Spleen (tissue), 11 donors: Measurements from ENCODE around the gene TGFBRAP1. TPM values are rescaled to one million over a fixed set of nuclear protein-coding genes. Genes with fewer than 3 reads are reported as not detected.
A peak's percentile ranks its signal among the peaks of the same experiment; 100 is the strongest.
"Not testable (repeated sequence)": the region's sequence is repeated elsewhere in the genome, so short reads cannot be mapped to it uniquely, and the experiment has no call there.

ENCODE experiments used
- DNase-seq: peaks from one replicate; pipeline ENCODE4 v3.0.0-alpha.2; 2020
- H3K27ac ChIP-seq, 8 donors: fragments of 200-600 bp; sonication (generic) in 7 of 8; 1 replicate in 4 of 8; 2 replicates in 4 of 8; pipeline versions ENCODE4 v1.5.0 to v1.8.0; 2016 to 2021; ENCODE audit warnings: inconsistent platforms in 4 of 8, mild to moderate bottlenecking in 4 of 8, moderate library complexity in 1 of 8
- H3K27me3 ChIP-seq, 7 donors: fragments of 200-600 bp; sonication (generic) in 6 of 7; replicated peaks in 1 of 7; 1 replicate in 4 of 7; 2 replicates in 3 of 7; pipeline versions ENCODE4 v1.5.0 to v1.8.0; 2016 to 2021; ENCODE audit warnings: inconsistent platforms in 3 of 7, mild to moderate bottlenecking in 1 of 7
- H3K36me3 ChIP-seq, 6 donors: fragments of 200-600 bp; sonication (generic) in 5 of 6; 1 replicate in 4 of 6; 2 replicates in 2 of 6; pipeline versions ENCODE4 v1.5.0 to v1.8.0; 2016 to 2021; ENCODE audit warnings: inconsistent platforms in 2 of 6
- H3K4me1 ChIP-seq, 6 donors: fragments of 200-600 bp; sonication (generic) in 5 of 6; 1 replicate in 3 of 6; 2 replicates in 3 of 6; pipeline versions ENCODE4 v1.5.0 to v1.8.0; 2016 to 2021; ENCODE audit warnings: inconsistent platforms in 3 of 6
- H3K4me3 ChIP-seq, 8 donors: fragments of 200-600 bp; sonication (generic) in 7 of 8; 1 replicate in 4 of 8; 2 replicates in 4 of 8; pipeline versions ENCODE4 v1.5.0 to v1.8.0; 2016 to 2021; ENCODE audit warnings: inconsistent platforms in 4 of 8, mild to moderate bottlenecking in 4 of 8, moderate library complexity in 2 of 8
- H3K9me3 ChIP-seq, 8 donors: fragments of 200-600 bp; sonication (generic) in 7 of 8; 1 replicate in 4 of 8; 2 replicates in 4 of 8; pipeline versions ENCODE4 v1.5.0 to v1.8.0; 2016 to 2021; ENCODE audit warnings: inconsistent platforms in 4 of 8
- CTCF ChIP-seq, 11 experiments: fragments of 200-600 bp in 7 of 11; fragments of 450-650 bp in 4 of 11; sonication (generic) in 4 of 11; IDR thresholded peaks in 8 of 11; conservative IDR thresholded peaks in 3 of 11; 1 replicate in 7 of 11; 2 replicates in 4 of 11; pipeline versions ENCODE4 v1.4.0 to v1.8.0; 2016 to 2021; ENCODE audit warnings: antibody characterized with exemption in 11 of 11, inconsistent platforms in 4 of 11, mild to moderate bottlenecking in 1 of 11
- POLR2A ChIP-seq, 3 donors: fragments of 450-650 bp; IDR thresholded peaks; one replicate each; pipeline ENCODE4 v1.5.1; 2017; ENCODE audit warnings: antibody characterized with exemption in 3 of 3, mild to moderate bottlenecking in 1 of 3
- POLR2AphosphoS5 ChIP-seq, 3 donors: sonication (generic); formaldehyde crosslinking; IDR thresholded peaks; one replicate each; pipeline ENCODE4 v1.5.1; 2017; ENCODE audit warnings: antibody characterized with exemption in 3 of 3
- WGBS, 5 donors: extraction: QIAGEN DNeasy Blood & Tissue Kit in 3 of 5; methylation state at CpG; one replicate each; pipeline versions ENCODE4 v1.1.5 to v1.1.7; 2013 to 2018; 5-methylcytosine and 5-hydroxymethylcytosine counted together
- intact Hi-C: fragments of 100-400 bp; cut with DNase I; formaldehyde crosslinking; loops from one replicate; pipeline ENCODE4 v1.15.0; 2023; ENCODE audit warnings: low total_unique reads
- polyA plus RNA-seq, 3 donors: library from polyadenylated mRNA; stranded (reverse); fragments of 200-250 nt; gene quantifications; one replicate each; pipeline ENCODE4 v1.2.1, GENCODE V29; 2013
- total RNA-seq, 7 donors: library from RNA; depleted of rRNA in 3 of 7; stranded (reverse); fragments of >200 nt in 3 of 7; fragmentation: NEBNext Ultra II Directional in 4 of 7; extraction: Animal tissue kit (Norgen Biotek cat#: 25700) in 4 of 7; gene quantifications; one replicate each; pipeline versions ENCODE4 v1.1.0 to v1.2.1, GENCODE V29; 2016 to 2021
- donor health status: healthy with polysubstance abuse.
- donor health status: DM: no; HTN: no; CAD: no; lungs with moderate emphysema.
- donor health status: DM: no; HTN: no; CAD: no.
- donor health status: Bipolar disorder and iron deficiency.
- donor health status: healthy.
- donor health status: DM: no; HTN: no; CAD: no.
- donor health status: DM: yes; HTN: yes; CAD: no.

TGFBRAP1 gene
- total and polyA plus RNA-seq, 10 donors: 4.6 to 32.7 (median 21.8) TPM

DNA sequence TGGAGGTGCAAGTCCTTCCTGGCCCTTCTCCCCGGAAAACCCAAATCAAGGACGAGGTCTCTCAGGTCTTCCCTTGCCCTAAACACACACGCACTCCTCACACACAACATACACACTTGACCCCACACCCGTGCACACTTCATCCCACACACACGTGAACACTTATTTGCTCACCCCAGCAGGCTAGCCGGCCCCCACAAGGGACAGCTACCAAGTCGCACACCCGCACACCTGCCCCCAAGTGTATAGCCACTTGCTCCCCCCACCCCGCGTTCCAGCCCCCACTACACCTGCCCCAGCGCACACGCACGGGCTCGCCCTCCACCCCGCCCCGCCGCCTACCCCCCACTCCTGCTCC is 359 bp downstream of the TGFBRAP1 start:
- H3K27ac ChIP-seq: peak overlapping the region in 7 of 8 donors; percentile 65 to 93 (median 90)
- H3K4me1 ChIP-seq: peaks cover 6 to 62% (median 43%) of the 10 kb centered on the region in 6 donors
- peaks cover 0 to 13% (median 0%) of the 10 kb centered on the region in 6 donors for H3K36me3 ChIP-seq
- peak overlapping the region; percentile 30 to 88 (median 54) for H3K4me3 ChIP-seq
- intact Hi-C loops: no loop called here
- no peaks in the 10 kb centered on the region for H3K27me3 ChIP-seq
- no peaks in the 10 kb centered on the region for H3K9me3 ChIP-seq
- 0 to 2% (median 1%) methylated on average over 8 to 17 of the region's 17 CpGs for WGBS, 5 donors
- DNase-seq: no peak
- no peak for TF ChIP-seq POLR2A (IDR thresholded peaks at IDR 0.05)
- no peak for TF ChIP-seq CTCF (IDR thresholded peaks at IDR 0.05 in 8 of 11, conservative IDR thresholded peaks at IDR 0.05 in 3 of 11)

GRCh38 chr2:105328281-105329196 is 996 bp downstream of the TGFBRAP1 start:
- 8 to 25% (median 14%) methylated on average over 14 to 16 of the region's 16 CpGs for WGBS, 5 donors
- Histone ChIP-seq H3K9me3 (no peaks in the 10 kb centered on the region), H3K4me3 (peak overlapping the region; percentile 30 to 88 (median 54)), H3K27ac (peak overlapping the region; percentile 6 to 93 (median 80)), H3K4me1 (peaks cover 6 to 69% (median 50%) of the 10 kb centered on the region in 6 donors), H3K27me3 (no peaks in the 10 kb centered on the region), H3K36me3 (peaks cover 0 to 9% (median 0%) of the 10 kb centered on the region in 6 donors)
- peak; percentile 79 for DNase-seq
- intact Hi-C loops: no loop called here
- TF ChIP-seq CTCF (IDR thresholded peaks at IDR 0.05 in 8 of 11, conservative IDR thresholded peaks at IDR 0.05 in 3 of 11) (no peak), POLR2A (IDR thresholded peaks at IDR 0.05) (no peak), POLR2AphosphoS5 (IDR thresholded peaks at IDR 0.05) (peak in 1 of 3 donors; percentile 25)

- WGBS, 5 donors: 60 to 84% (median 63%) methylated on average over 2 of the region's 2 CpGs
- H3K36me3 ChIP-seq: peaks cover 0 to 15% (median 0%) of the 10 kb centered on the region in 6 donors
- H3K4me1 ChIP-seq: peaks cover 6 to 77% (median 57%) of the 10 kb centered on the region in 6 donors
- H3K4me3 ChIP-seq: peak overlapping the region in 1 of 8 donors; percentile 88
- H3K27ac ChIP-seq: peak overlapping the region in 7 of 8 donors; percentile 6 to 93 (median 90)
- H3K27me3 ChIP-seq: no peaks in the 10 kb centered on the region
- no peak for DNase-seq
- H3K9me3 ChIP-seq: no peaks in the 10 kb centered on the region
- intact Hi-C loops: no loop called here
- TF ChIP-seq CTCF (IDR thresholded peaks at IDR 0.05 in 8 of 11, conservative IDR thresholded peaks at IDR 0.05 in 3 of 11): no peak
- no peak for TF ChIP-seq POLR2AphosphoS5 (IDR thresholded peaks at IDR 0.05)
- no peak for TF ChIP-seq POLR2A (IDR thresholded peaks at IDR 0.05)
Observed at GRCh38 chr2:105327690-105328089, 1.8 kb downstream of the TGFBRAP1 start.

DNA sequence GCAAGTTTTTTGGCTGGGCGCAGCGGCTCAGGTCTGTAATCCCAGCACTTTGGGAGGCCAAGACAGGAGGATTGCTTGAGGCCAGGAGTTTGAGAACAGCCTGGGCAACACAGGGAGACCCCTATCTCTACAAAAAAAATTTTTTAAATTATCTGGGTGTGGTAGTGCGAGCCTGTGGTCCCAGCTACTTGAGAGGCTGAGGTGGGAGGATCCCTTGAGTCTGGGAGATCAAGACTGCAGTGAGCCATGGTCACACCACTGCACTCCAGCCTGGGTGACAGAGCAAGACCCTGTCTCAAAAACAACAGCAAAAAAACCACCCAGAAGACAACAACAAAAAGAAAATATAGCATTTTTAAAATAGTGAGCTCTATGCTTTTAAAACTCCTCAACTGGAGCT is 2.3 kb downstream of the TGFBRAP1 start:
- Histone ChIP-seq H3K27ac (peak overlapping the region in 2 of 8 donors; percentile 92 to 93), H3K4me1 (peaks cover 6 to 81% (median 57%) of the 10 kb centered on the region in 6 donors), H3K36me3 (peaks cover 0 to 19% (median 0%) of the 10 kb centered on the region in 6 donors)
- H3K9me3 ChIP-seq, DNase-seq, H3K4me3 ChIP-seq, H3K27me3 ChIP-seq, intact Hi-C loops: not testable (repeated sequence)
- WGBS, 5 donors: 85 to 97% (median 93%) methylated on average over 3 of the region's 3 CpGs
